Measurements from ENCODE around the gene OR5K2. TPM values are rescaled to one million over a fixed set of nuclear protein-coding genes. Genes with fewer than 3 reads are reported as not detected.

OR5K2 gene
- total and polyA plus RNA-seq, 10 of the 15 experiments (the other 5 are each of a cell fraction or from before 2014, with no cell fraction given) = 0.12 TPM; not detected in 9

GRCh38 chr3:98450372-98450771 is 47.1 kb upstream of the OR5K2 start:
- no peak for TF ChIP-seq JUNB (IDR thresholded peaks at IDR 0.05)
- TF ChIP-seq BHLHE40 (IDR thresholded peaks at IDR 0.05; ENCODE audit: borderline replicate concordance in 1 of 2, low read depth in 2 of 2, low read length in 1 of 2) = no peak
- no peak for TF ChIP-seq ZNF207 (IDR thresholded peaks at IDR 0.05; ENCODE audit: borderline replicate concordance)
- no peak for TF ChIP-seq MEF2A (IDR thresholded peaks at IDR 0.05; ENCODE audit: insufficient read depth, low read depth, low read length)
- TF ChIP-seq CHD4 (IDR thresholded peaks at IDR 0.05) = no peak
- no peak for TF ChIP-seq ZNF274 (IDR thresholded peaks at IDR 0.05; ENCODE audit: insufficient read depth, insufficient read length)
- no peak for TF ChIP-seq IRF4 (IDR thresholded peaks at IDR 0.05; ENCODE audit: low read depth, low read length)
- no peak for TF ChIP-seq SRF (IDR thresholded peaks at IDR 0.05; ENCODE audit: low read depth in 2 of 2, low read length in 2 of 2)
- TF ChIP-seq MTA3 (IDR thresholded peaks at IDR 0.05; ENCODE audit: borderline replicate concordance, low read length) = no peak
- TF ChIP-seq MLLT1 (IDR thresholded peaks at IDR 0.05) = no peak
- no peak for TF ChIP-seq MYB (IDR thresholded peaks at IDR 0.05; ENCODE audit: borderline replicate concordance, low read depth, low read length)
- TF ChIP-seq ZNF622 (IDR thresholded peaks at IDR 0.05) = no peak
- no peak for TF ChIP-seq GABPA (IDR thresholded peaks at IDR 0.05; ENCODE audit: low read depth)
- no peak for TF ChIP-seq ETV6 (conservative IDR thresholded peaks at IDR 0.05 in 1 of 2, IDR thresholded peaks at IDR 0.05 in 1 of 2; ENCODE audit: borderline replicate concordance in 1 of 2, low read depth in 1 of 2)
- no peak for TF ChIP-seq CHD1 (IDR thresholded peaks at IDR 0.05; ENCODE audit: low read depth, low read length)
- TF ChIP-seq TCF12 (IDR thresholded peaks at IDR 0.05; ENCODE audit: low read depth, low read length) = no peak
- no peak for TF ChIP-seq POLR2AphosphoS2 (IDR thresholded peaks at IDR 0.05; ENCODE audit: low read depth, low read length)
- CTCF ChIA-PET = interaction anchor here (1.5 kb wide), 1 partner anchor 12 kb away, joined by 3 read pairs; no protein-coding TSS in a partner anchor
- POLR2A ChIA-PET = no interaction called here
- RAD21 ChIA-PET (ENCODE audit: unreplicated experiment) = no interaction called here
- Histone ChIP-seq H4K20me1 (ENCODE audit: control insufficient read depth, insufficient read depth) (no peaks in the 10 kb centered on the region), H3K9ac (ENCODE audit: control insufficient read depth, insufficient read depth, low read length) (no peak overlapping the region), H3K36me3 (ENCODE audit: control insufficient read depth in 2 of 2, insufficient read depth in 2 of 2, low read length in 1 of 2) (no peaks in the 10 kb centered on the region), H3K4me1 (ENCODE audit: control insufficient read depth, insufficient read depth, low read length) (peaks cover 14% of the 10 kb centered on the region; the same call in 1 of the 2 replicates), H2AFZ (ENCODE audit: control insufficient read depth, low read depth, low read length) (no peak overlapping the region), H3K9me3 (replicated peaks; ENCODE audit: control insufficient read depth, insufficient read depth, low read length) (no peaks in the 10 kb centered on the region; the same call in 2 of the 3 replicates), H3K4me2 (ENCODE audit: control insufficient read depth, insufficient read depth) (no peak overlapping the region), H3K4me3 (no peak overlapping the region), H3K79me2 (ENCODE audit: control insufficient read depth, insufficient read depth, low read length) (no peaks in the 10 kb centered on the region), H3K27ac (ENCODE audit: control insufficient read depth, insufficient read depth) (no peak overlapping the region), H3K27me3 (replicated peaks in 1 of 2; ENCODE audit: control insufficient read depth in 2 of 2, insufficient read depth in 2 of 2, low read length in 1 of 2) (no peaks in the 10 kb centered on the region)
- BruUV-seq (replicated peaks) = no TSS peak
- intact Hi-C loops (cut with micrococcal nuclease; ENCODE audit: unreplicated experiment) (no loop called here), in situ Hi-C loops (cut with MboI) (no loop called here)
- WGBS (ENCODE audit: insufficient coverage, insufficient replicate concordance, low lambda C conversion rate, missing lambda C conversion rate) = 97% methylated on average over 4 of the region's 4 CpGs
- no peak for FAIRE-seq
- no peak for DNase-seq (ENCODE audit: low read depth, low spot score)
- SMC1A ChIA-PET (ENCODE audit: uncharacterized antibody, unreplicated experiment) = interaction anchor here (1.3 kb wide), 1 partner anchor 9 kb away, joined by 3 read pairs; no protein-coding TSS in a partner anchor
- ATAC-seq = no peak

Data from GM12878 (cell line).